ENCODE measurements around the gene GPR157. TPM values are rescaled to one million over a fixed set of nuclear protein-coding genes. Genes with fewer than 3 reads are reported as not detected.
A peak's percentile ranks its signal among the peaks of the same experiment; 100 is the strongest.

GPR157 gene
- total RNA-seq, 2 donors from 2014 or later: 2.3 to 5.0 TPM

- Histone ChIP-seq H3K9me3 (ENCODE audit: control insufficient read depth, low read length) (no peaks in the 10 kb centered on the region), H3K27ac (ENCODE audit: low read depth, low read length) (no peak overlapping the region), H3K9ac (ENCODE audit: extremely low read depth, low read length, poor library complexity, severe bottlenecking) (no peak overlapping the region), H3K27me3 (ENCODE audit: control insufficient read depth, insufficient read depth, low read length, poor library complexity, severe bottlenecking) (no peaks in the 10 kb centered on the region), H3K36me3 (ENCODE audit: control insufficient read depth, insufficient read depth, low read length) (no peaks in the 10 kb centered on the region), H3K4me1 (ENCODE audit: control insufficient read depth, insufficient read depth, low read length) (peaks cover 17% of the 10 kb centered on the region), H3K4me3 (ENCODE audit: low read length) (no peak overlapping the region)
- Mint-ChIP-seq H3K4me1 (peaks cover 25% of the 10 kb centered on the region), H3K4me3 (no peak overlapping the region), H3K36me3 (ENCODE audit: low read depth) (no peaks in the 10 kb centered on the region), H3K27ac (no peak overlapping the region), H3K27me3 (ENCODE audit: insufficient read depth) (no peaks in the 10 kb centered on the region), H3K9me3 (no peaks in the 10 kb centered on the region)
- 85 to 100% methylated on average over 2 to 6 of the region's 9 CpGs for WGBS, 2 experiments (ENCODE audit: insufficient coverage in 1 of 2, insufficient read length in 1 of 2)
- DNase-seq: no peak
- no peak for TF ChIP-seq CTCF (conservative IDR thresholded peaks at IDR 0.05)
Observed at GRCh38 chr1:9161963-9162362, 33.1 kb upstream of the GPR157 start.

DNA sequence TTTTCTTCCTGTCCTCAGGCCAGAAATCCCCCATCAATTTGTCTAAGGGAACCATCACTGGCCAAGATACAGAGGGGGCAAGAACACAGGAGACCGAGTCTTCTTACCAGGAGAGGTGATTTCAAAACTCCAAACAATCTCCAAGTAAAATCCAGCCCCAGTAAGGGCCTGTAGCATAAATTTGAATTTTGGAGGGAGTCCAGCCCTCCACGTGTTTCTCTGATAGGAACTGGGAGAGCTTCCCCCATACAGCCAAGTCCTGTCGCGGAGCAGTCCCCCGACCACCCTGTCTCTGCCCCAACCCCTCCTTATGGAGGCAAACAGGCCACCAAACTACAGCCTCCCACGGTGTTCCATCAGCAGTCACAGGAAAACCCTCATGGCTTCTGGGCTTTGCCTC lies 32.4 kb upstream of the GPR157 start:
- Histone ChIP-seq H3K9me3 (ENCODE audit: control insufficient read depth, low read length) (no peaks in the 10 kb centered on the region), H3K4me1 (ENCODE audit: control insufficient read depth, insufficient read depth, low read length) (peaks cover 17% of the 10 kb centered on the region), H3K9ac (ENCODE audit: extremely low read depth, low read length, poor library complexity, severe bottlenecking) (no peak overlapping the region), H3K36me3 (ENCODE audit: control insufficient read depth, insufficient read depth, low read length) (no peaks in the 10 kb centered on the region), H3K27me3 (ENCODE audit: control insufficient read depth, insufficient read depth, low read length, poor library complexity, severe bottlenecking) (no peaks in the 10 kb centered on the region), H3K27ac (ENCODE audit: low read depth, low read length) (no peak overlapping the region), H3K4me3 (ENCODE audit: low read length) (no peak overlapping the region)
- Mint-ChIP-seq H3K9me3 (no peaks in the 10 kb centered on the region), H3K4me3 (no peak overlapping the region), H3K27ac (peak overlapping the region; percentile 56), H3K4me1 (peaks cover 21% of the 10 kb centered on the region), H3K36me3 (ENCODE audit: low read depth) (no peaks in the 10 kb centered on the region), H3K27me3 (ENCODE audit: insufficient read depth) (no peaks in the 10 kb centered on the region)
- DNase-seq: no peak
- 91 to 95% methylated on average over 6 of the region's 6 CpGs for WGBS, 2 experiments (ENCODE audit: insufficient coverage in 1 of 2, insufficient read length in 1 of 2)
- no peak for TF ChIP-seq CTCF (conservative IDR thresholded peaks at IDR 0.05)

- H3K9me3 Mint-ChIP-seq: no peaks in the 10 kb centered on the region
- H3K4me3 ChIP-seq (ENCODE audit: low read length): no peak overlapping the region
- no peaks in the 10 kb centered on the region for H3K27me3 Mint-ChIP-seq (ENCODE audit: insufficient read depth)
- no peak for TF ChIP-seq CTCF (conservative IDR thresholded peaks at IDR 0.05)
- H3K27ac ChIP-seq (ENCODE audit: low read depth, low read length): no peak overlapping the region
- H3K27ac Mint-ChIP-seq: no peak overlapping the region
- H3K4me1 Mint-ChIP-seq: peaks cover 16% of the 10 kb centered on the region
- WGBS, 2 experiments (ENCODE audit: insufficient coverage in 1 of 2, insufficient read length in 1 of 2): 96 to 100% methylated on average over 2 to 7 of the region's 7 CpGs
- no peaks in the 10 kb centered on the region for H3K27me3 ChIP-seq (ENCODE audit: control insufficient read depth, insufficient read depth, low read length, poor library complexity, severe bottlenecking)
- no peak for DNase-seq
- no peaks in the 10 kb centered on the region for H3K36me3 Mint-ChIP-seq (ENCODE audit: low read depth)
- H3K4me3 Mint-ChIP-seq: no peak overlapping the region
- H3K9ac ChIP-seq (ENCODE audit: extremely low read depth, low read length, poor library complexity, severe bottlenecking): no peak overlapping the region
- no peaks in the 10 kb centered on the region for H3K36me3 ChIP-seq (ENCODE audit: control insufficient read depth, insufficient read depth, low read length)
- H3K4me1 ChIP-seq (ENCODE audit: control insufficient read depth, insufficient read depth, low read length): peaks cover 15% of the 10 kb centered on the region
- H3K9me3 ChIP-seq (ENCODE audit: control insufficient read depth, low read length): no peaks in the 10 kb centered on the region
Observed at GRCh38 chr1:9160079-9160717, 31.3 kb upstream of the GPR157 start.
